Kidney capillary endothelial cell (primary cell): ENCODE results near the gene DNAJC15.

ENCODE experiments used
- DNase-seq: peaks from one replicate; pipeline ENCODE4 v3.0.0-alpha.2; 2018; ENCODE audit warnings: low spot score

The DNAJC15 gene

DNA sequence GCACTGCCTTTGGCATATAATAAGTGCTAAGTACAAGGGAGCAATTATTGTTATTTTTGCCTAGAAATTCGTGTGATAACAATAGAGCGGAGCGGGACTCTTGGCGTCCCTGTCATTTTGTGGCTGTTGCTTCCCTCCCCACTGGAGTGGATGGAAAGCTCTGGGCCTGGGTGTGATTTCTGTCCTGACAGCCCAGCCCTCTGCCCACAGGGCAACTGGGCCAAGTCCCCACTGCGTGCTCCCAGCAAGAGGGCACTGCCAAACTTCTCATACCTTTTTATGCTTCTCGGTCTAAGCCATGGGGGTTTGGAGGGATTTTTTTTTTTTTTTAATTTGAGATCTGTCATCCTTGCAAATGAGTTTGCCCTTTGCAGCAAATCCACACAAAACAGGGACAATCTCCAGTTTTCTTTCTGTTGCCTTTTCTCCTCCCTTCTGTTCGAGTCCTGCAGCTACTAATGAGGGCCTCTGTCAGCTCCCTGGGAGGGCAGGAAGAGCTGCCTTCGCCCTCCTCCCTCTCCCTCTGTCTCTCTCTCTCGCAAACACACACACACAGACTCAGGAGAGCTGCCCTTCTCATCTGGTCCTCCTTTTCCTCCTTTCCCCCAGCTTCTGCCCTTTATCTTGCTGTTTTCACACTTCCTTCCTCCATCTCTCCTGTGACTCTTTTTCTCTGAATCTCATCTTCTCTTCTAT is 103.9 kb downstream of the DNAJC15 start:
- no peak for DNase-seq

DNA sequence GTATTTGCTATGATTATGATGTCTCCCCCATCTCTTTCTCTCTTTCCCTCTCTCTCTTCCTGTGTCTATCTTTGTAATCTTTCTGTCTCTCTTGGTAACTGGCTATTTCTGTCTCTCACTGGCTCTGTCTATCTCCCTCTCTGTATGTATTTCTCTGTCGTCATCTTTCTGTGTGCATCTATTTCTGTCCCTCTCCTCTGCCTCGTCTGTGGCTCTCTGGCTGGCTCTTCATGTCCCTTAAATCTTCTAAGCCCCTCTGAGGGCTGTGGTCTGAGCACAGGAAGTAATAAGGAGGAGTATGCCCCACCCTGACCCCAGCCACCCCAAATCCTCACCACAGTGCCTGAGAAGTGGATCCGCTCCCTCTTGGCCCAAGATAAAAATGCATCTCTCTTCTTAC is 104.4 kb downstream of the DNAJC15 start:
- DNase-seq, result no peak

DNA sequence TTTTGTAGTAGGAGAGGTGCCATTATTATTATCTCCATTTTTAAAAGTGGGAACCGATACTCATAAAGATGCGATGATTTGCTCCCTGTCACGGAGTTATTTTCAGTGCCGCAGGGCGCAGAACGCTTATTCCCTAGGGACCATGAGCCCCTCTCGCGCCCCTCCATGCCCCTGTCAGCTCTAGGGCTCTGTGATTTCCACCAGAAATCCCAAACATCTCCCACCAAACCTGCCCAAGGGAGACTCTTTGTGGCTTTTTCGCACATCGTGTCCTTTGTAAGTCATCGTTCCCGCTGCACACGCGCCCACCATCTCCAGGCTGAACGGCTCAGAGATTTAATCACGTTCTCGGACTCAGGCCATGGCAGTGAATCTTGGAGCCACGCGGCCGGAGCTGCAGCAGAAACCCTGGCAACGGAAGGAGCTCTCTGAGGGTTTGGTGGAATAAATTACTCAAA is 105.1 kb downstream of the DNAJC15 start:
- no peak for DNase-seq

DNA sequence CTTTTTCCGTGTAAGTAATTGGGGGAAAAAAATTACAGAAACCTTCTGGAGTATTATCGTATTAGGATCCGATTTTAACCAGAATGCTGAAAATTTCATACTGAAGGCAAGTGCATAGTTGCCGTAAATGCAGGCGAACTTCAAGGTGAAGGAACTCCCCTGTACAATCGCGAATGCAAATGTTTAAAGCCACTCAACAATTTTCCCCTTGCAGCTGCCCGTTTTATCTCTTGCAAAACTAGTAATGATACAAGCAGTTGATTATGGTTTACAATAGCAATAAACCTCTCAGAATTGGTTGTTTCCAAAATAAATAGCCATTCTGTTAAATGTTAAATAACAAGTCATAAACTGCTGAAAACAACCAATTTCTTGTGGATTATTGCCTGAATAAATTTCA is 105.7 kb downstream of the DNAJC15 start:
- no peak for DNase-seq

DNA sequence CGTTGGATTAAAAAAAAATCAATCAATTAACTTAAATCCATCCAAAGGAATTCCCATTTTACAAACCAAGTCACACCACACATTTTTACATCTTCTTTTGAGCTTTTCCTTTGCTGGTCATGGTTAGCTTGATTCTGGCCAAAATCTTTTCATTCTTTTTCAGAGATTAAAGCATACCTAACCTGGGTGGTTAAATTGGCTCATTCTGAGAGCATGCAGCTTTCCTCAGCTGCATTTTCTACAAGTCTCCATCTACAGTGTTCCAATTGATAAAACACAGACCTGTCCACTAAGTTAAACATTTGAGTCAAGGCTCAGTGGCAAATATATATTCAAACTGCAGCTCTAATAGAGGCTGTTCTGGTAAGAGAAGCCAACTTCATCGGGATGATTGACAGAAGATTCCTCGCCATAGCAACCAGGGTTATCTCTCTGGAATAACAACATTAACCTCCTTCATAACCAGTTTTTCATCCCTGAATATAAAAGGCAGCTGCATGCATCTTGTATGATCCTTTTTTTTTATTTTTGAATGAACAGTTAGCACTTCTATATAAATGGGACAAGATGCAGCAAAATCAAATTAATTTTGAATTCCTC is 106.2 kb downstream of the DNAJC15 start:
- DNase-seq, result no peak

DNA sequence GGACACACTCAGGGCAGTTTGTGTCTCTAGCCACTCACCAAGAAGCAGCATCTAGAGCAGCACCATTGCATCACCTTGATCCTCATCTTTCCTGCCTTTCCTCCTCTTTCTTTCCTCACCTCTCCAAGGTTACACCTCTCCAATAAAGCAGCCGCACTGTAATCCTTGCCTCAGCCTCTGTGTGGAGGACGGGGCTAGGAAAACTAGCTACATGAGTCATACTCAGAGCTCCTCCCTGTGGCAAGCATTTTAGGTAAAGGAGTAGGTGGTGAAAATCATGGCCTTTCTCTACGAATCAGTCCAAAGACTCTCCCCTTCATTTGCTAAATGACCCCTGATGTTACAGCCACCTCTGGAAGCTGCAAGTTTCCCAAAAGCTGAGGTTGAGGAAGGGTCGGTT is 108.9 kb downstream of the DNAJC15 start:
- no peak for DNase-seq

DNA sequence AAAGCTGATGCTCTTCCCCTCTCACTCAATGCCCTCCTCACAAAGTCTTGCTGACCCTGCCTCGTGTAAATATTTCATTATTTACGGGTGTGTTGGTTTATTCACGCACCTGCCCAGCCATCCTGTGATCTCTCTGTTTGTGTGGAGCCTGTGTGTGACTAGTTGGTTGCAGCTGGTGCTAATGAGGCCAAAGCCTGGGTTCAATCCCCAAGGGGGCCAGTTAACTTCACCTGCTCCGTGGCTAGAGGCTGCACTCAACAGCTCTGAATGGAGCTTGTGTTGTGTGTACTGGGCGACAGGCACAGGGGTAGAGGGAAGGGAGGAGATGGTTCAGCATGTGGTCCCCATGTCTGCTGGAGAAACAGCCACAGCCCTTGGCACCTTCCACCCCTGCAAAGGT is 109.5 kb downstream of the DNAJC15 start:
- DNase-seq, result no peak

DNA sequence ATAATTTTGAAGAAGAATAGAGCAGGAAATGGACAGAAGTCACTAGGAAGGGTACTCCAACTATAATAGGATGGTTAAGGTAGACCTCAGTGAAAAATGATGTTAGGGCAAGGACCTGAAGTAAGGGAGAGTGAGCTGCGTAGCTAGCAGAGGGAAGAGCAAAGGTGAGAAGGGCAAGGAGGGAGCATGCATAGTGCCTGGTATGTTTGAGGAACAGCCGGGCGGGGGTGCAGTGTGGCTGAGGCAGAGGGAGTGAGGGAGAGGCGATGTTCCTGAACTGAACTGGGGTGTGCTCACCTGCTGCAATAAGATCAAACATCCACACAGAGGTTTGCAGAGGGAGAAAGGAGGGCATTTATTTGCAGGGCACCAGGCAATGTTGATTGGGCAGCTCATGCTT is 110.4 kb downstream of the DNAJC15 start:
- DNase-seq, result no peak

DNA sequence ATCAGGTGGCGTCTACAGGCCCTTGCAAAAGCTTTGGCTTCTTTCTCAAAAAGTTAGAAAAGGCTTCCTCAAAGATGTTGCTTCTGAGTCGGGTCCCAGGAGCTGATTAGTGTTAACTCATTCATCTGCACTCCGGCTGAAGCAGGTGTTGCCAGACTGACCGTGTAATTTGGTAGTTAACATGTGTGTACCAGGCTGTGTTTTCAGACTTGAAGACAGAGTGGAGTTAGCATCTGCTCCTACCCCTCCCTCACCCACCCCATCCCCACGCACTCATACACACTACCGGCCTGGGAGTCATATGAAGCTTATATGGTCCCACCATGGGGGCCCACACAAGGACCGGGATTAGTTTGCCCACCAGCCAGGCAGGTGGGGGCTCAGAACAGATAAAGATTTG is 111.5 kb downstream of the DNAJC15 start:
- DNase-seq, result no peak

DNA sequence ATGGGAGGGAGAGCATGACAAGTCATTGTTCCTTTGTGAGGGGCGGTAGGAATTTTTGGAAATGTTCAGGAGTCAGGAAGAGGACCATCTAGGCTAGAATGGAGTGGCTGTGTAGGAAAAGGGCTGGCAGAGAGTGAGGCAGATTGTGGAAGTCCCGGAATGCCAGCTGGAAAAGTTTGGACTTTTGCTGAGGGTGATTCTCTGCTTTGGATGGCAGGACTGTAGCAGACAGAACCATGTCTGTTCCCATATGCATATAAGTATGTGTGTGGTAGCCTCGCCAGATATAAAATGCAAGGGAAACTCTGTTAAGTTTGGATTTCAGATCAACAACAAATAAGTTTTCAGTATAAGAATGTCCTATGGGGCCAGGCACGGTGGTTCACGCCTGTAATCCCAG is 112.1 kb downstream of the DNAJC15 start:
- DNase-seq, result no peak

DNA sequence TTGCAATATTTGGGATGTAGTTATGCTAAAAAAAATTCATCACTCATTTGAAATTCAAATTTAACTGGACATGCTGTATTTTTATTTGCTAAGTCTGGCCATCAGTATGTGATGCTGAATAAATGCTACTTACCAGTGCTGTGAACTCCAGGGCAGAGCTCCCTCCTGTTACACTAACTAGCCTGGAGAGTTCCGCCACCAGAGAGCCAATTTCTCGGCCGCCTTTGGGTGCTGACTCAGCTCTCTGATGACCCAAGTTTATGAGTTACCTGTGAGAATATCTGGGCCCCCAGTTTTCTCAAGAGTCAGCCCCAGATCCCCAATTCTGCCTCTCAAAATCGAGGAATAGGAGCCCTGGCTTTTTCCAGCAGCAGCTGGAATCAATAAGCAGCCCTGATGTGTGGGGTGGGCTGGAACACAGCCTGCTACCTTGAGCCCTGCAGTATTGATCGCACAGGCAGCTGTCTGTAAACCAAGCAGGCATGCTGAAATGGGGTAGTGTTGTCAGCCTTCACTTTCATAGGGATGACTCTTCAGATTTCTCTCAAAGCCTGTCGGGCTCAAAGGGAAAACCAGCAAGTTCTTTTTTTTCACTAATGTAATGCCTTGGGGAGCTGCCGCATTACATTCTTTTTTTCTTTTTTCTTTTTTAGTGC is 113.7 kb downstream of the DNAJC15 start:
- DNase-seq, result no peak

DNA sequence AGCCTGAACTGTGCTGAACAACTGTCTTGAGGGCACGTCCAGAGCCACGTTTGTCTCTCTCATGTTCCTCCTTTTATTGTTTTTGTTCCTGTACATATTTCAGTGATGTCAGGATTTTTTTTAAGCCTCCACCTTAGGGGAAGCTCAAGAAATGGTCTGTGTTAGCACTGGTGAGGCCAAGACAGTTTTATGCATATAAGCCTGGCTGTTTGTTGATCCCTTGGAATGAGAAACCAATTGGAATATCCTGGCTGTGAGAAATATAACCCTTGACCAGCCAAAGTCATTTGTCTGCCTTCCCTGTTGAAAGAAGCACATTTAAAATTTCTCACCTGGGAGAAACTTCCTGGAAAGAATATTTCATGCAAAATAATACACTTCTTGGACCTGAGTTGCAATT is 115.8 kb downstream of the DNAJC15 start:
- no peak for DNase-seq

DNA sequence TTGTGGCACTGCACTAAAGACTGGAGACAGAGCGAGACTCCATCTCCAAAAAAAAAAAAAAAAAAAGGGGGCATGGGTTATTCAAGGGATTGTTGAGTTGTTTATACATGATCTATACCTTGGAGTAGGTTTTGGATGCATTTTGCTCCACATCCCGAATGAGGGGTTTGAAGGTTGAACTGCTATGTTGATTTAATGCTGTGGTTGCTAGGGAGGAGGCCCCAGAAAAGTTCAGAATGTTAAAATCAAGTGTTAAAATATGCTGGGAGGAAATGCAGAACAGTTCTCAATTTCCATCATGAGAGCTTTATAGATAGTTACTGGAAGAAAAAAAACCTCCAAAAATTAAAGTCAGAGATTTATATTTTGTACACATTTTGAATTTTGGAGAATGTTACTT is 116.5 kb downstream of the DNAJC15 start:
- no peak for DNase-seq

DNA sequence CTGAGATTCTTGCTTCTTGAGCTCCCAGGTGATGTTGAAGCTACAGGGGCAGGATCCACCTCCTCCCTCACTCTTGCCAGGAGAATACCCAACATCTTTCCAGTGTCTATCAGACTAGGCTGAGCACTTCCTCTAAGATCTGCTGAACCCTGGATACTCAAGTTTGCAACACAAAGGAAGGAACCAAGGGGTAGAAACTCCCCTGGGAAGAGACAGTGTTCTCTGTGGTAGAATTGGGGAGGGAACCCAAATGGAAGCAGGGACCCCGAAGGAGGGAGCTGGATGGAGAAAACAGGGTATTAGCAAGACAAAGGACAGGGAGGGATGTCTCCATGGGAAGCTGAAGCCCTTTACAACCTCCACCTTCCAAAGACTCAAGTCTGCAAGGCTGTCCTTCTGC is 117.6 kb downstream of the DNAJC15 start:
- DNase-seq, result no peak

DNA sequence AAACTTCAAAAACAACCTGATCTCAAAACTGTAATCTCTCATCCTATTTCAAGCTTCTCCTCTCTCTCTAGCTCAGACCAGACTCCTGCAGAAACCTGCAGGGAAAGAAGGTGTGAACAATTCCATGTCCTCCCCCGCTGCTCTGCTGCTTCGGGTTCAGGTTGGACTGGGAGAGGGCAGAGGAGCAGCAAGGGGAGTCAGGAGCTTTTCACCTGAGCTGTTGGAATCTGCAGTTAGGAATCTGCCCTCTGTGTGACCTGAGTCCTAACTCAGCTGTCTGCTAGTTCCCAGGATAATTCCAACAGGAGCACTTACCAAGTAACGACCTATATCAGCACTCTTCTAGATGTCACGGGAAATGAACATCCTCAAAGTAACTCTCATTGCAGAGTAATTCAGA is 118.3 kb downstream of the DNAJC15 start:
- DNase-seq, result no peak

DNA sequence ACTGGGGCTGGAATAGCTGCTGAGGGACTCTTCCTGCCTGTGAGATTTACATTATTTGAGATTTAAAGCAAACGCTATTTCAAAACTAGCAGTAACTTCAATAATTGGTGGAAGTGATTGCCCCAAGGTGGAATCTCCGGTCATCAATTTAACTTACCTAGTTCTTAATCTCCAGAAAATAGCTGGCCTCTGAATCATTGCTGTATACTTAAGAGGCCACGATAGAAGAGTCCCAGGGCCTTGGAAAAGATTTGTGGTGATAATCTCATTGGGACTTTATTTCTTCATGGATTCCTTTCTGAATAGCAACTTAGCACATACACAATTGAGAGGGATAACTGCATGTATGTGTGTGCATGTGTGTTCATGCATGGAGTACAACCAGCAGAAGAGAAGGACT is 120.2 kb downstream of the DNAJC15 start:
- DNase-seq, result no peak

DNA sequence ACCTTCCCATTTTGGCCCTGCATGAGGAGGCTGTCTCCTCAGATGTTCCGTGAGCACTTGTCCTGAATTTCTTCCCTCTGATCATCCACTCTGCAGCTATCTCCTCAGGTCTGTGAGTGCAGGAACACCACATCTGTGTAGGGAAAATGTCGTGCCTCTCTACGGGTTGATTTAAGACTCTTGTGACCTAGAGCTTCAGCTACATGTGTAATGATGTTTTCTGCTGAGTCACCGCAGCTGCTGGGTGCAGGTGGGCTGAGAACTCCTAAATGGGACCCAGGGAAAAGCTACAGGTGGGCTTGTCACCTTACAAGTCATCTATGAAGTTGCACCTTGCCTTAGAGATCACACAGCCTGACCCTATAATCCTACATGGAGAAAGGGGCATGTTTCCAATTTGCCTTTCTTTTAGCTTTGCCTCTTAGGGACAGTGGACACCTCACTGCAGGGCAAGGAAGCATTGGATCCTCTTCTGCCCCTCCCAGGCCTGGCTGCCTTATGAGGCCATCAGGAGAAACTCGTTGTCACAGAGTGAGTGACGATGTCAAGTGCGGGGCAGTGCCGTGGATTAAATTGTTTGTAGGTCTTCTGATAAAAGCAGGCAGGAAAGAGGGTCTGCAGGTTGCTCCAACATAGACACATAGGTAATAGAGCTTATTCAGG is 122.3 kb downstream of the DNAJC15 start:
- DNase-seq, result no peak

DNA sequence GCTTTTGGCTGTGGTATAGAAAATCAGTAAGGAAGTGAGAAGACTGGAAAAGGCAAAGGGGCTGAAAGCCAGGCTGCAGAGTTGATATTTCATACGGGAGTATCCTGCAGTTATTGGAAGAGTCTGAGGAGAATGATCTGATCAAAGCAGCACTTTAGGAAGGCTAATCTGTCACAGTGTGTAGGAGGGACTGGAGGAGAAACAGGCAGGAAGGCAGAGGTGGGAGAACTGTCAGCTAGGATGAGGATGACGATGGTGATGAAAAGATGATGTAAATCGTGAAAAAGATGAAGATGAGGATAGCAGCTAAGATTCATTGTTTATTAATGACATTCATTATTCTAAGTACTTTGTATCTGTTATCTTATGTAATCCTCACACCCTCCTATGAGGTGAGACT is 123.0 kb downstream of the DNAJC15 start:
- DNase-seq, result no peak

DNA sequence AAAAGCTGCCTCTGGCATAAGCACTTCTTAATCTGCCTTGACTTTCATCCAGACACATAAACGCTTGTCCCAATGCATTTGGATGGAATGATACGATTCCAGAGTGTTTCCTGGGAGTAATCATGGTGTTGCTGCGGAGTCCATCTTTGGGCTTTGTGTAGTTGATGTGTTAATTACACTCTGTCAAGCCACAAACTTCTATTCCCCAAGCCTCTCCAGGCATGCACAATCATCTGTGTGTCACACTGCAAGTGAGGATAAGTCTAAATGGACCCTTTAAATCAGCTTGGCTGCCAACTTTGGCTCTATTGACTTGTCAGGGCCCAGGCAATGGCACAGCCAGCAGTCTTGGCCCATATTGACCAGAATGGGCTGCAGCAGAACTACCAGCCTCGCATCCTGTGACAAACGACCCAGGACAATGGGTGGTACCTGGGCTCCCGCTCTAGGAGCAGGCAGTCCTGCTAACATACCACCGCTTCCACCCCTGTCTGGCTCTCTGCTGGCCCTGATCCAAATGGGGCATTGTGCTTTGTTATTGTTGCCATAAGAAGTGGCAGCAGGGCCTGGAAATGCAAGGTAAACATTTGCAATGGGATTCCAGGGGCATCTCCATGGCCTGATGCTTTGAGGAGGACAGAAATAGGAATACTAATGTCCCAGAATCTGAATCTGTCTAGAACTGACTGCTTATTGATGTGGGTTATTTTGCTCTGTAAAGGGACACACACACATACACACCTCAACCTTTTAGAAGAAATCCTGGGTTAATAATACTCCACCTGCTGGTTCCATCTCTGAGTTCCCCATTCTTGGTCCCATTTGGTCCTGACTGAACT is 127.2 kb downstream of the DNAJC15 start:
- no peak for DNase-seq

DNA sequence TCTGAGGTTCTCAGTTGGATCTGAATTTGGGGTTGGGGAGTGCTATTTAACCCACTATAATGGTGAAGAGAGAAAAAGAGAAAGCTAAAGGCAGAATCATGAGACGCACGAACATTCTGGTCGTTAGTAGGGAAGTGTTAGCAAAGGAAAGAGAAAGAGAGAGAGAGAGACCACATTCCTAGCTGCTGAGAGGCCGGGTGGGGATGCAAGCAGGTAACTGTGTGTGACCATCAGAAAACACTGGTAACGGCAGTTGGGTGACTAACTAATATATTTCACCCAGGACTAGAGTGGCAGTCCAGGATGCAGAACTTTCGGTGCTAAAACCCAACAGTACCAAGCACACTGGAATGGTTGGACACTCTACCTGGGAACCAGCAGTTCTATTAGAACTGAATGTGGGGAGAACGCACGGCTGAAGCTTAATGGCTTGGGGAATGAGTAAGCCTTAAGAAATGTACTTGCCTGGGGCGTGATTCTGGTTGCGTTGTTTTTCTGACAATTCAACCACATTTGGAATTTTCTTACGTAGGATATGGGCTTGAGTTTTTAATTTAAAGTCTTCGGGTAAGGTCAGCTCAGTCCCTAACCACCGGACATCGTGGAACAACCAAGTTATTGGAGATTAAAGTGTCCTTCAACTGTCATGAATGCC is 130.2 kb downstream of the DNAJC15 start:
- DNase-seq, result no peak

DNA sequence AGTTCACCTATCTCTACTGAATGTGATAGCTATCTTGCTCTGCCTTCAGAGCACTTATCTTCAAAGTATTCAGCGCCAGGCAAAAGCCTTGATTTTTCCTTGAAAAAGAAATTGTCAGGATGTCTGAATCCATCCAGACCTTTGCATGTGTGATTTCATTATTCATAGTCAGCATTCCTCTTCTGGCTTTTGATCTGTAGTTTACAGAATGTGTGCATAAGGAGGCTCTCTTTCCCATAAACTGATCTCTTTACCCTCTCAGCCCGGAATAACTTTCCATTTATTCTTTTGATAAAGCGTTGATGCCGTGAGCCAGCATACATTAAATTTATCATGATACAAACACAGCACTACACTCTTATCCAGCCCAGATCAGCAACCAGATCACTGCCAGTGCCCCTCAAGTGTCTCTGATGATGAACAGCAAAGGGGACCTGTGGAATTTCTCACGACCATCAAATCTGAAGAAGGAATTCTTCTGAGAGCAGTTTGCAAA is 130.8 kb downstream of the DNAJC15 start:
- DNase-seq, result no peak
